ENCODE measurements around the gene SLC29A3.
"Not testable (repeated sequence)": the region's sequence is repeated elsewhere in the genome, so short reads cannot be mapped to it uniquely, and the experiment has no call there.

SLC29A3 gene

DNA sequence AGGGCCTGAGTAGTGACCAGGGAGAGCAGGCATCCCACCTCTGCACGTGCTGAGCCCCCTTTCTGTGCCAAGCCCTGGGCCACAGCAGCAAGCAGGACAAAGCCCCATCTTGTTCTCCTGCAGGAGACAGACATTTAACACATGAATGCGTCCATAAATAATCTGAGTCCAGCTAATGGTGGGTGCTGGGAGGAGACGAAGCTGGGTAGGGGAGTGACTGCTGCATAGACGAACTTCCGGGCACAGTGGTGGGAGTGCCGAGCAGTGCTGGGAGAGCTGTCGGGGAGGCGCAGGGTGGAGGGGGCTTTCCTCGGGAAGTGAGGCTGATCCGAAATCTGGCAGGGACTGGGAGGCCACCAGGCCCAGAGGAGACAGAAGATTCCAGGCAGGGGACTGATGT lies 35.2 kb upstream of the SLC29A3 start:
- ATAC-seq = no peak
- DNase-seq = no peak

DNA sequence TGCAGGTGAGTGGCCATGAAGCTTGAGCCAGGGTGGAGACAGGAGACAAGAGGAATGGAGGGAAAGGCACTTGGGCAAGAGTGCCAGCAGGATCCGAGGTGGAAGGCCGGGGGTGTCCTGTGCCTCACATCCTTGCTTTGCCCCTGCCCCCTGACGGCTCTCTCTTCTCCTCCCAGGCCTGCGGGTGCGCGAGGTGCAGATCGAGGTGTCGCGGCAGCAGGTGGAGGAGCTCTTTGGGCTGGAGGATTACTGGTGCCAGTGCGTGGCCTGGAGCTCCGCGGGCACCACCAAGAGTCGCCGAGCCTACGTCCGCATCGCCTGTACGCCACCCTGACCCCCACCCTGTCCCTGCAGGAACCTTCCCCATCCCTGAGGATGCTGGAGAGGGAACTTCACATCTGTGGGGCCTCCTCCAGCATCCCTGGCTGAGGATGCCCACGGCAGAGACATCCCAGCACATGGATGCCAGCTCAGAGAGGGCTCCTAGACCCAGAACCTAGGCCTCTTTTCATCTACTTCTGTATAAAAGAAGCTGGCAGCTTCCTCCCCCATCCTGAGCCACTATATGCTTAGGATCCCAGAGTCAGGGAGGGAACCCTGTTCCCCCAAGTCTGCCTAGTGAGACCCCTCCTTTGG lies 34.4 kb upstream of the SLC29A3 start:
- DNase-seq = no peak
- no peak for ATAC-seq

DNA sequence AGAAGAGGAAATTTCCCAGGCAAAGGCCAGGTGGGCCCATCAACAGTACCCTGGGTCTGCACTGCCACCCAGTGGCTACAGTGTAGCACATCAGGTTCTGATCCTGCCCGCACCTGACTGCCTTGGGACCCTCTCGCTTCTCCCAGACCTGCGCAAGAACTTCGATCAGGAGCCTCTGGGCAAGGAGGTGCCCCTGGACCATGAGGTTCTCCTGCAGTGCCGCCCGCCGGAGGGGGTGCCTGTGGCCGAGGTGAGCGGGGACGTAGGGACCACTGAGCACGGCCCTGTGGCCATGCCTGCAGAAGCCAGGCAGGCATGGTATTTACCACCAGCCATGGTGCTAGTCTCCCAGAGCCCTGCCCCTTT lies 33.9 kb upstream of the SLC29A3 start:
- DNase-seq = peak; percentile 52
- ATAC-seq = peak; percentile 52

DNA sequence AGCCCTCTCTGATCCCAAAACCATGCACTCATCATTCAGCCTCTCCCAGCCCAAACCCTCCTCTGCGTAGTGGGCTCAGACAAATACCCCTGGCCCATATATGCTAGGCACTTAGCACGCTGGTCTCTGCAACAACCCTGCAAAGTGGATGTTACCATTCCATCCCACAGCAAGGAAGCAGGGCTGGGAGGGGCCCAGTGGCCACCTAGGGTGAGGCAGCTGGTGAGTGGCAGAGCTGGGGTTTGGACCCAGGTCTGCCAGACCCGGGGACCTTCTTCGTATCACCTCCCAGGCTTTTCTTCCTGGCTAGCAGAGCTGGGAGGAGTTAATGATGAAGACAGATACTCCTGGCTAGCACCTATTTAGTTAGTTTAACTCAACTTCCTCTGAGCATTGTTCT lies 33.1 kb upstream of the SLC29A3 start:
- no peak for DNase-seq
- no peak for ATAC-seq

DNA sequence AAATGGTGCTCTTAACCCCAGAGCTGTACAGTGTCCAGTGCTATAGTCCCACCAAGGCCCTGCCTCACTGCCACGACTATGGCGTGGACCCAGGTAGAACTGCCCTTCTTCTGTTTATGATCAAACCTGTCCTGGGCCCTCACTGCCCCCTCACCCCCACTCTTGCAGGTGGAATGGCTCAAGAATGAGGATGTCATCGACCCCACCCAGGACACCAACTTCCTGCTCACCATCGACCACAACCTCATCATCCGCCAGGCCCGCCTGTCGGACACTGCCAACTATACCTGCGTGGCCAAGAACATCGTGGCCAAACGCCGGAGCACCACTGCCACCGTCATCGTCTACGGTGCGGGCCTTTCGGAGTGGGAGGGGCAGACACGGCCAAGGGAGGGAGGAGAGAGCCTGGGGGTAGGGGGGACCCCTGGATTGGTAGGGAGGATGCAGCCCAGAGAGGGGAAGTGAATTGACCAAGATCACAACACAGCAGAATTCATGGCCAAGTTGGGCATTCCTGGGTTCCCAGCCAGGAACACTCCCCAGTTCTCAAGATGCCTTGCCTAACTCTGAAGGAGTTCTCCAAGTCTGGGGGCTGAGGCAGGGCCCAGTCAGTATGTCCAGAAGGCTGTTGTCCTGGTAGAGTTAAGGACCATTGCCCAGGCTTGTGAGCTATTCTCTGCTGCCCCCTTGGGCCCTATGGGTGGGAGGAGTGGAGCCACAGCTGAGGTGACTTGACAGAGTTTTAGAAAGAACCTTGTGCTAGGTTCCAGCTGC lies 32.4 kb upstream of the SLC29A3 start:
- ATAC-seq (no peak), DNase-seq (no peak)

DNA sequence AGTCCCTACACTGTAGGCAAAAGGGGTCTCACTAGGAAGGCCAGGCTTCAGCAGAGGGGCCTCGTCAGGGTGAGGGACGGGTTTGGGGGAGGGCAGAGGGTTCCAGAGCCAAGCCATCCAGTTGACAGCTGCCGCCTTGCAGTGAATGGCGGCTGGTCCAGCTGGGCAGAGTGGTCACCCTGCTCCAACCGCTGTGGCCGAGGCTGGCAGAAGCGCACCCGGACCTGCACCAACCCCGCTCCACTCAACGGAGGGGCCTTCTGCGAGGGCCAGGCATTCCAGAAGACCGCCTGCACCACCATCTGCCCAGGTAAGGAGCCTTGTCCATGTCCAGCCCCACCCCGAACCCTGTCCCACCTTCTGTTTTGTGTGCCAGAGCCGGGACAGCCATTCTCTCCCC lies 31.6 kb upstream of the SLC29A3 start:
- DNase-seq (no peak), ATAC-seq (no peak)

DNA sequence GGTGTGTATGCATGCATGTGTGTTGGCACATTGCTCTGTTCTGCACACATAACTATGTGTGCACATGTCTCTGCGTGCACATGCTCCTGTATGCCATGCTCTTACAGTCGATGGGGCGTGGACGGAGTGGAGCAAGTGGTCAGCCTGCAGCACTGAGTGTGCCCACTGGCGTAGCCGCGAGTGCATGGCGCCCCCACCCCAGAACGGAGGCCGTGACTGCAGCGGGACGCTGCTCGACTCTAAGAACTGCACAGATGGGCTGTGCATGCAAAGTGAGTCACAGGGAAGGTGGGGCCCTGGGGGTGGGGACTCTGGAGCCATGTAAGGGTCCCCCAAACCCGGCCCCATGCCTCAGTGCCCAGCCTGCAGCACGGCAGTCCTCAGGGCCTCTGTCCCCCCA lies 30.6 kb upstream of the SLC29A3 start:
- DNase-seq = no peak
- ATAC-seq = no peak

DNA sequence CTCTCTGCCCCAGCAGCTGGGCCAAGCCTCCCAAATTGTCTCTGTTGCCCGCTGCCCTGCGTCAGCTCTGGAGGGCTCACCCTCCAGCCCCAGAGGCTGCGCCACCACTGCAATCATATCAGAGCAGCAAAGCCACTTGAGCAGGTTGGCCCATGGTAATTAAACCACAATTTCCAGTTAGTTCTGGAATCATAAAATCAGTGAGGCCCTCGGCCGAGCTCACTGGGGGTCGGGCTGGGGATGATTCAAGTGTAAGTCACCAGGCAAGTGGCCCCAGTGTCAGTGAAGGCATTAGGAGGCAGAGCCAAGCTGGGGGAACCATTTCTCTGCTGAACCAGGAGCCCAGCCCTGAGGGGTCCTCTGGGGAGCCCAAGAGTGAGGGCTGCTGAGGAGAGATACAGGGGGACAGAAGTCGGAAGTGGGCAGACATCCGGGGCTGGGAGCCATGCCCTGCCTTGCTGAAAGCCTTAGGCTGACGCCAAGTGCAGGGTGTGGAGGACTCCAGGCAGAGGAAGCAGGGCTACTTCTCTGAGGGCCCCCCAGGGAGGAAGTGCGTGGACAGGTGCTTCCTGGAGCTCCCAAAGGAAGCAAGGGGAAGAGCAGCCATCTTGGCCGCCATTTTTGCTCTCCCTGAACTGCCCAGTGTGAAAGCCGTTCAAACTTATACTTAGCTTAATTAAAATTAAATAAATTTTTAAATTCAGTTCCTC lies 29.5 kb upstream of the SLC29A3 start:
- DNase-seq = no peak

DNA sequence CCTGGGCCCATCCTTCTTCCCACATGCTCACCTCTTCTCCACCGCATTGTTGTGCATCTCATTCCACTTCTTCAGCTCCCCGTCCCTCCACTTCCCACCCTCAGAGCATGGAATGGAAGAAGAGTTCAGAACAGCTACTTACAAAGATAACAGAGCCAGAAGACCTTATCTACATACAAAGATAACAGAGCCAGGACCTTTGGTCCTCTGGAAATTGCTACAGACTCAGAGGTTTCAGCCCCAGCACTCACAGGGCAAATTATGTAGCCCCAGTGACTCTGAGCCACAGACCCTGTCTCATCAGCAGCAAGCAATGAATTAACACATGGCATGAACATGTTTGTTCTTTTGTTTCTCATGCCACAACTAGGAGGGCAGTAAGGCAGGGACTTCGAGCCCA lies 28.7 kb upstream of the SLC29A3 start:
- DNase-seq = no peak
- no peak for ATAC-seq

More for the DNA sequence above, 29.5 kb upstream of the SLC29A3 start:
- no peak for ATAC-seq

DNA sequence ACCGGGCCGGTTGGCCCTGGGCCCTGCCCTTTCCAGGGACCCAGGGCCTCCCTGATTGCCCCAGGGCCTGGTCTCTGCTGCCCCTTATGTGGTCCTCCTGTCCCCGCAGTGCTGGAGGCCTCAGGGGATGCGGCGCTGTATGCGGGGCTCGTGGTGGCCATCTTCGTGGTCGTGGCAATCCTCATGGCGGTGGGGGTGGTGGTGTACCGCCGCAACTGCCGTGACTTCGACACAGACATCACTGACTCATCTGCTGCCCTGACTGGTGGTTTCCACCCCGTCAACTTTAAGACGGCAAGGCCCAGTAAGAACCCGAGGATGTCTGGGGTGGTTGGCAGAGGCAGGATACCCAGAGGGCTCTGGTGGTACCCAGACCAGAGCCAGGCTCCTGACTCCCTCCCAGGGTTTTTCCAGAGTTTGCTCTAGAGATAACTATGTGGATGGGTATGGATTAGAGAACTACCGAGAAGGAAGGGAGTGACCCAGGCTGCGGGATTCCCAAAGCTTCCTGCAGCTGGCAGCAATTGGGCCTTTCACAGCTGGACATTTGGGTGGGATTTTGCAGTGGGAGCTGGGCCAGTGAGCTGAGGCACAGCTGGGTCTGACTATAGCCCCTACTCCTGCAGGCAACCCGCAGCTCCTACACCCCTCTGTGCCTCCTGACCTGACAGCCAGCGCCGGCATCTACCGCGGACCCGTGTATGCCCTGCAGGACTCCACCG lies 28.1 kb upstream of the SLC29A3 start:
- ATAC-seq (no peak), DNase-seq (no peak)

DNA sequence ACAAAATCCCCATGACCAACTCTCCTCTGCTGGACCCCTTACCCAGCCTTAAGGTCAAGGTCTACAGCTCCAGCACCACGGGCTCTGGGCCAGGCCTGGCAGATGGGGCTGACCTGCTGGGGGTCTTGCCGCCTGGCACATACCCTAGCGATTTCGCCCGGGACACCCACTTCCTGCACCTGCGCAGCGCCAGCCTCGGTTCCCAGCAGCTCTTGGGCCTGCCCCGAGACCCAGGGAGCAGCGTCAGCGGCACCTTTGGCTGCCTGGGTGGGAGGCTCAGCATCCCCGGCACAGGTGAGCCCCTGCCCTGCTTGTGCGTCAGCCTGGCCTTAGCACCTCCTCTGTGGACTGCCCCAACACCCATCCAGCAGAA lies 27.5 kb upstream of the SLC29A3 start:
- ATAC-seq = no peak
- no peak for DNase-seq

DNA sequence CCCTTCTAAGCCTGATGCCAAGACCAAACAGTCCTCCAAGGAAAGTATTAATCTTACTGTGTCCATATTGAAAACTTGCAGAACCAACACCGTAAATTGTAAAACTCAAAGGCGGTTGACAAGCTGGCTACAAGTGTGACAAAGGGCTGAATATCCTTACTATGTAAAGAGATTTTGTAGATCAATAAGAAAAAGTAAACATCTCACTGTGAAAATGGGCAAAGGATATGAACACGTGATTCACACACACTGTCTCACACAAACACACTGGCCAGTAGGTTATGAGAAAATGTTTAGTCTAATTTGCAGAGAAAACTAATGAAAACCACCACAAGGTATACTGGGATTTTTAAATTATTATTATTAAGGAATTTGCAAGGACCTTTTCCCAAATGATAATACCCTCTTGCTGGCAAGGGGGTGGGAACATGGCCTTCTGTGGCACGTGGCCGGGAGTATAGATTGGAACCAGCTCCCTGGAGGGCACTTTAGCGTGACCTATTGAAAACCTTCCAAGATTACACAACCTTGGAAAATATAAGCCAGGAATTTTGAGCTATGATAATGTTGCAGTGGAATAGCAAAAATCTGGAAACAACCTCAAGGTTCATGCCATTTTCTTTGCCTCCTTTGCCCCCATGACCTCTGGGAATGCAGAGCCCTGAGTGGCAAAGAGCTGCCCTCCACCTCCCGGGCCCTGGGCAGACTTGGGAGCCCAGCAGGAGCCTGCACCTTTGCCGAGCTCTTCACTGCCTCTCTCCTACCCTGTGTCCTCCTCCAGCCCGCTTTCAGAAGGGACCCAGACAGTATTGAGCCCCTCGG lies 26.2 kb upstream of the SLC29A3 start:
- ATAC-seq = no peak

DNA sequence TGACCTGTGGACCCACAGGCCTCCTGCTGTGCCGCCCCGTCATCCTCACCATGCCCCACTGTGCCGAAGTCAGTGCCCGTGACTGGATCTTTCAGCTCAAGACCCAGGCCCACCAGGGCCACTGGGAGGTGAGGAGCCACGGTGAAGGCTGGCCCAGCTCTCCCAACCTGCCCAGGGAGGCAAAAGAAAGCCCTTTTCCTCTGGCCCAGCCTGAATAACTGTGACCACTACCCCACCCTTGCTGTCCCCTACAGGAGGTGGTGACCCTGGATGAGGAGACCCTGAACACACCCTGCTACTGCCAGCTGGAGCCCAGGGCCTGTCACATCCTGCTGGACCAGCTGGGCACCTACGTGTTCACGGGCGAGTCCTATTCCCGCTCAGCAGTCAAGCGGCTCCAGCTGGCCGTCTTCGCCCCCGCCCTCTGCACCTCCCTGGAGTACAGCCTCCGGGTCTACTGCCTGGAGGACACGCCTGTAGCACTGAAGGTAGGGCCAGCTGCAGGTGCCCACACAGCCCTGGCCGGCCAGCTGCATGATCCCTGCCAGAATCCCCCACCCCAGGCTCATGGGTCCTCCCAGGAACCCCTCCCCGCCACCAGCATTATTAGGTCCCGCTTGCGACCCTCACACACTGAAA lies 25.5 kb upstream of the SLC29A3 start:
- ATAC-seq = no peak
- DNase-seq = no peak

More for the DNA sequence above, 26.2 kb upstream of the SLC29A3 start:
- no peak for DNase-seq

DNA sequence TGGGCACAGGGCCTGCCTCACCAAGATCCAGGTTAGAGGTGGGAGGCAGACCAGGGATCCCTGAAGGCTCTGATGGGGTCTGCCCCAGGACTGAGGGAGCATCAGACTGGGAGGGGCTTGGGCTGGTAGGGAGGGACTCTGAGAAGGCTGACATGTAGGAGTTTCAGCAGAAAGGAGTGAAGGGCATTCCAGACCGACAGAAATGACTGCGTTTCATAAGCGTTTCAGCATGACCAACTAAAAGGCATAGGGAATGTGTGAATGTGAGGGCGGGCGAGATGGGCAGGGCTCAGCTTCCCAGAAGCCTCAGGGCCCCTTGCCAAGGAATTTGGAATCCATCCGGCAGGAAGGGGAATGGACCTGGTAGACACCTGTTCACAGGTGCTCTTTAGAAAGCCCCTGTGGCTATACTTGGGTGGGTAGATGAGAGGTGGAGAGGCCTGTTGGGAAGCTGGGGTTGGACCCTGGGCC lies 24.9 kb upstream of the SLC29A3 start:
- ATAC-seq (no peak), DNase-seq (no peak)

DNA sequence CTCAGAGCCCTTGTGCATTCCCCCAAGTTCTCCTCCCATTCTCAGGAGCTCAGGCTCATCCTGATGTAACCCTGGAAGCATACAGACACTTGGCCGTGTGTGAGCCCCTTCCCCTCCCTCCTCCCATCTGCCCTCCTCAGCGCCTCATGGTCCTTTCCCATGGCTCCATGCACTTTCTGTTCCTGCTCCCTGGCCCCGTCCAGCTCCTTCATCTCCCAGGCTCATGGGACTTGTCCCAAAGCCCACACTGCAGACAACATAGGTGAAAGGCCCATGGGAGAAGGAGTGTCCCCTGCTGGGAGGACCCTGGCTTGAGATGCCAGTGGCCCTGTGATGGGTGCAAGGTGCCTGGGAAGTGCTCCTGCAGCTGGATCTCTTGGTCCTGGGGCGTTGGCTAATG lies 24.2 kb upstream of the SLC29A3 start:
- DNase-seq (no peak), ATAC-seq (no peak)

DNA sequence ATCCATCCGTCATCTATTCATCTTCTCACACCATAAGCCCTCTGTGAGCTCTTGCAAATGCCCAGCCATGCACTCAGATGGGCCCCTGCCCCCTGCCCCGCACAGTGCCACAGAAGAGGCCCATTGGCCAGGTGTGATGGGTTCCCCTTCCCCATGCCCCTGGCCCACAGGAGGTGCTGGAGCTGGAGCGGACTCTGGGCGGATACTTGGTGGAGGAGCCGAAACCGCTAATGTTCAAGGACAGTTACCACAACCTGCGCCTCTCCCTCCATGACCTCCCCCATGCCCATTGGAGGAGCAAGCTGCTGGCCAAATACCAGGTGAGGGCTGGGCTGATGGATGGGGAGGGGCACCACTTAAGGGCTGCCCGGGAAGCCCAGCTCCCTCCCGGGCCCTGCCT lies 23.4 kb upstream of the SLC29A3 start:
- DNase-seq = no peak
- no peak for ATAC-seq

DNA sequence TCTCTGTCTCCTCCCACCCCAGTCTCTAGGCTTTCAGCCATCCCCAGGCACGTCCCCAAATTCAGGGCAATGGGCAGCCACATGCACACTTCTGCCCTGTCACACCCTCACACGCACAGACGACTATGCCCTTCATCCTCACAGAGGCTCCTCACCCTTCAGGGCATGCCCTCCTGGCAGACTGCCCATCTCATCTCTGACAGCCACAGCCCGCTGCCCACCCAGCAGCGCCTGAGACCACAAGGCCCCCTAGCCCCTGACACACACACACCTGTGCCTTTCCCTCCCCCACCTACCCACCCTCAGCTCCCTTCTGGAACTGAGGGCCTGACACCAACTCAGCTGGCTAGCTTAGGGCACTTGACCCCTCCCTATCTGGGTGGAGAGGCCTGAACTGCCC lies 23.0 kb upstream of the SLC29A3 start:
- DNase-seq (no peak), ATAC-seq (no peak)

DNA sequence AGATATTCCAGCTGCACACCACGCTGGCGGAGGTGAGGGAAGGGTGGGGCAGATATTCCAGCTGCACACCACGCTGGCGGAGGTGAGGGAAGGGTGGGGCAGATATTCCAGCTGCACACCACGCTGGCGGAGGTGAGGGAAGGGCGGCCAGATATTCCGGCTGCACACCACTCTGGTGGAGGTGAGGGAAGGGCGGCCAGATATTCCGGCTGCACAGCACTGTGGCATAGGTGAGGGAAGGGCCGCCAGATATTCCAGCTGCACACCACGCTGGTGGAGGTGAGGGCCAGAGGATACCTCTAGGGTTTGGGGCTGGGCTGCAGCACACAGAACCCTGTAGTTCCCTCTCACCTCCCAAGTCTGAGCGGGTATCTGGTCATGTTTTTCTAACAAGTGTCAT lies 22.2 kb upstream of the SLC29A3 start:
- not testable (repeated sequence) for DNase-seq, ATAC-seq

DNA sequence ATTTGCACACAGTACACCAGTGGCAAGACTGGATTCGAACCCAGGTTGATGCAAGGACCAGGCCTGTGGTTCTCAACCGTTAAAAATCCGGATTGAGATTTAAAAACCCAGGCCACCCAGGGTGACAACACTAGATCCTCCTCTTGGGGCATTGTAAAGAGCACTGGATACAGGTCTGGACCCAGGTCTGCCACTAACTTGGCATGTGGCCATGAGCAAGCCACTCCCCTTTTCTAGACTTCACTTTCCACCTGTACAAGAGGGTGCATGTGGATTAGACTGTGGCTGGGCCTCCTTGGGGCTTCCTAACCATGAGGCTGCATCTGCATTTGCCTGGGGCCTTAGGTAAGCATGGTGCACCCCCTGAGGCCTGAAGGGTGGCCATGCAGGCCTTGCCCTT lies 21.7 kb upstream of the SLC29A3 start:
- no peak for ATAC-seq
- no peak for DNase-seq

DNA sequence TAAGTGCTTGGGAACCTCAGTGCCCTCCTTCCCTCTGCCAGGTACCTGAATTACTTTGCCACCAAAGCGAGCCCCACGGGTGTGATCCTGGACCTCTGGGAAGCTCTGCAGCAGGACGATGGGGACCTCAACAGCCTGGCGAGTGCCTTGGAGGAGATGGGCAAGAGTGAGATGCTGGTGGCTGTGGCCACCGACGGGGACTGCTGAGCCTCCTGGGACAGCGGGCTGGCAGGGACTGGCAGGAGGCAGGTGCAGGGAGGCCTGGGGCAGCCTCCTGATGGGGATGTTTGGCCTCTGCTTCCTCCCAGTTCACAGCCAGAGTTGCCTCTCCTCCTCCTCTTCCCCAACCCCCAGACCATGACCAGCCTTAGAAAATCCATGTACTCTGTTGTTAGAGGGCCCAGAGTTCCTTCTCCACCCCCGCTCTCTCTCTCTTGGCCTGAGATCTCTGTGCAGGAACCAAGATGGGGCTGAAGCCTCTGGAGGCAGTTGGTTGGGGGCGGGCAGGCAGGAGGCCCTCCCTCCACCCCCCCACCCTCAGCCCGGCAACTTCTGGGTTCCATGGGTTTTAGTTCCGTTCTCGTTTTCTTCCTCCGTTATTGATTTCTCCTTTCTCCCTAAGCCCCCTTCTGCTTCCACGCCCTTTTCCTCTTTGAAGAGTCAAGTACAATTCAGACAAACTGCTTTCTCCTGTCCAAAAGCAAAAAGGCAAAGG lies 19.8 kb upstream of the SLC29A3 start:
- ATAC-seq (no peak), DNase-seq (no peak)
